GM10266 (cell line): ENCODE measurements around the gene DBF4B.

Source experiments
- DNase-seq: peaks from one replicate; pipeline ENCODE4 v3.0.0; 2012; ENCODE audit errors: extremely low spot score
- TF ChIP-seq, protein P1 (sequence below): IDR thresholded peaks from 2 replicates; pipeline ENCODE4 v1.5.1; 2012; ENCODE audit warnings: mild to moderate bottlenecking, low read depth; ENCODE audit not compliant: control insufficient read depth, insufficient read depth; ENCODE audit errors: missing control alignments

DBF4B gene

GRCh38 chr17:44776628-44777393, 68.3 kb downstream of the DBF4B start:
- TF ChIP-seq, protein P1, sequence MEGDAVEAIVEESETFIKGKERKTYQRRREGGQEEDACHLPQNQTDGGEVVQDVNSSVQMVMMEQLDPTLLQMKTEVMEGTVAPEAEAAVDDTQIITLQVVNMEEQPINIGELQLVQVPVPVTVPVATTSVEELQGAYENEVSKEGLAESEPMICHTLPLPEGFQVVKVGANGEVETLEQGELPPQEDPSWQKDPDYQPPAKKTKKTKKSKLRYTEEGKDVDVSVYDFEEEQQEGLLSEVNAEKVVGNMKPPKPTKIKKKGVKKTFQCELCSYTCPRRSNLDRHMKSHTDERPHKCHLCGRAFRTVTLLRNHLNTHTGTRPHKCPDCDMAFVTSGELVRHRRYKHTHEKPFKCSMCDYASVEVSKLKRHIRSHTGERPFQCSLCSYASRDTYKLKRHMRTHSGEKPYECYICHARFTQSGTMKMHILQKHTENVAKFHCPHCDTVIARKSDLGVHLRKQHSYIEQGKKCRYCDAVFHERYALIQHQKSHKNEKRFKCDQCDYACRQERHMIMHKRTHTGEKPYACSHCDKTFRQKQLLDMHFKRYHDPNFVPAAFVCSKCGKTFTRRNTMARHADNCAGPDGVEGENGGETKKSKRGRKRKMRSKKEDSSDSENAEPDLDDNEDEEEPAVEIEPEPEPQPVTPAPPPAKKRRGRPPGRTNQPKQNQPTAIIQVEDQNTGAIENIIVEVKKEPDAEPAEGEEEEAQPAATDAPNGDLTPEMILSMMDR, result no peak
- no peak for DNase-seq

DNA sequence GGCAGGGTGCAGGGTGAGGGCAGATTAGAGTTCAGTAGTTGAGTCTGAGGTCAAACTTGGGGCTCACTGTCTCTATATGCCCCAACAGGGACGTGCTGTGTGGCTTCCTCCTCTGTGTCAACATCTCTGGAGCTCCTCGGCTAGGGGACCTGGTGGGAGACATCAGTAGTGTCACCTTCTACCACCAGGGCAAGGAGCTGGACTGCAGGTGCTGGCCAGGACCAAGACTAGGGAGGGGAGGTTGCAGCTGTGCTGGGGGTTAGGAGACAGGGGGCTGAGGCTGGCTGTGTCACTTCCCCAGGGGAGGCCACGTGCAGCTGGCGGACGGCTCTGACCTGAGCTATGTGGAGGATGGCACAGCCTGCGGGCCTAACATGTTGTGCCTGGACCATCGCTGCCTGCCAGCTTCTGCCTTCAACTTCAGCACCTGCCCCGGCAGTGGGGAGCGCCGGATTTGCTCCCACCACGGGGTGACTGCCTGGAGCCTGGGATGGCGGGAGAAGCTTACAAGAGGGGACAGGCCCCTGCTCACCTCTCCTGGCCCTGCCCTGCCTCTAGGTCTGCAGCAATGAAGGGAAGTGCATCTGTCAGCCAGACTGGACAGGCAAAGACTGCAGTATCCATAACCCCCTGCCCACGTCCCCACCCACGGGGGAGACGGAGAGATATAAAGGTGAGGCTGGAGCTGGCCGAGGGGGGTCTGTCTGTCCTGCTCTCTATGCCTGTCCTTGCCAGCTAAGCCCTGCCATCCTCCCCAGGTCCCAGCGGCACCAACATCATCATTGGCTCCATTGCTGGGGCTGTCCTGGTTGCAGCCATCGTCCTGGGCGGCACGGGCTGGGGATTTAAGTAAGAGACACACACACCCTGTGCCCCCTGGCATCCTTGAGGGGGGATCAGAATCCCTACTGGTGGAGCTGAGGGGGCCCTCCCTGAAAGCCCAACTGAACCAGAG, 69.2 kb downstream of the DBF4B start:
- TF ChIP-seq, protein P1, result no peak
- no peak for DNase-seq

DNA sequence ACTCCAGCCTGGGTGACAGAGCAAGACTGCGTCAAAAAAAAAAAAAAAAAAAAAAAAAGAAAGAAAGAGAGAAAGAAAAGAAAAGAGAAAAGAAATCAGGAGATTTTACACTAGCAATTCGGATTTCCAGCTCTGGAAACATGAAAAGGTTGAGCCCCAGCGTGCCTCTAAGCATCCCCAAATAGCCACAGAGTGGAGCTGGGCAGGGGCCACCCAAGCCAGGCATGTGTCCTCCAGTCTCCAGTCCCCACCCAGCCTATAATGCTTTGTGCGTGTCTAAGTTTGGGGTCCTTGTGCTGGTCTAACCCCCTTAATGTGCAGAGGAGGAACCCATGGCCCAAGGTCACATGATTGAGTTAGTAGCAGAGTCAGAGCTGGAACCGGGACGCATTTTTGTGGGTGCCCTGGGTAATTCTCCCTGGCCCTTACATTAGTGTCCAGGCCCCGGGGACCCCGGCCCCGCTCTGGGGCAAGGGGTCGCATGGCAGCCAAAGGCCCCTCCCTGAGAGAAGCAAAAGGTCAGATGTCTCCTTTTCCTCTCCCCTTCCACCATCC, 70.3 kb downstream of the DBF4B start:
- TF ChIP-seq, protein P1, result no peak
- no peak for DNase-seq

GRCh38 chr17:44779211-44780025, 71.0 kb downstream of the DBF4B start:
- DNase-seq, result peak; percentile 88
- TF ChIP-seq, protein P1, result peak; percentile 84

GRCh38 chr17:44780161-44780560, 71.7 kb downstream of the DBF4B start:
- TF ChIP-seq, protein P1, result no peak
- no peak for DNase-seq

- no peak for DNase-seq
- TF ChIP-seq, protein P1, result no peak
Measured at GRCh38 chr17:44780845-44781480, 72.5 kb downstream of the DBF4B start.
